Neutrophil (primary cell): ENCODE data around the gene PPP2R5E.

ENCODE experiments used
- H3K27ac ChIP-seq: fragments of 200-600 bp; sonication (generic); 2 replicates; pipeline ENCODE4 v1.5.1; 2016; ENCODE audit warnings: mild to moderate bottlenecking, moderate library complexity
- H3K27me3 ChIP-seq: fragments of 200-600 bp; sonication (generic); 2 replicates; pipeline ENCODE4 v1.6.0; 2016; ENCODE audit warnings: mild to moderate bottlenecking
- H3K36me3 ChIP-seq: fragments of 200-600 bp; sonication (generic); 2 replicates; pipeline ENCODE4 v1.5.1; 2017
- H3K4me1 ChIP-seq, 2 experiments: fragments of 200-600 bp in 1 of 2; sonication (generic) in 1 of 2; 1 replicate in 1 of 2; 2 replicates in 1 of 2; pipeline versions ENCODE4 v1.5.1 to v1.6.1; 2013 to 2016; ENCODE audit warnings: low read depth in 1 of 2, low read length in 1 of 2, mild to moderate bottlenecking in 1 of 2, moderate library complexity in 1 of 2; ENCODE audit not compliant: control insufficient read depth in 1 of 2, insufficient read depth in 1 of 2
- H3K4me3 ChIP-seq, 2 experiments: fragments of 200-600 bp in 1 of 2; sonication (generic) in 1 of 2; 1 replicate in 1 of 2; 2 replicates in 1 of 2; pipeline ENCODE4 v1.5.1; 2013 to 2016; ENCODE audit warnings: low read depth in 1 of 2, low read length in 1 of 2, mild to moderate bottlenecking in 1 of 2, moderate library complexity in 1 of 2
- H3K9me3 ChIP-seq: fragments of 200-600 bp; sonication (generic); 2 replicates; pipeline ENCODE4 v1.5.1; 2016
- CTCF ChIP-seq: fragments of 200-600 bp; sonication (generic); IDR thresholded peaks from 2 replicates; pipeline ENCODE4 v1.5.1; 2016; ENCODE audit warnings: antibody characterized with exemption

The PPP2R5E gene

GRCh38 chr14:63470962-63471793 is 72.0 kb downstream of the PPP2R5E start:
- Histone ChIP-seq H3K4me3 (no peak overlapping the region), H3K4me1 (peaks cover 9 to 12% of the 10 kb centered on the region in 2 experiments), H3K27me3 (no peaks in the 10 kb centered on the region), H3K9me3 (no peaks in the 10 kb centered on the region), H3K27ac (no peak overlapping the region), H3K36me3 (no peaks in the 10 kb centered on the region)
- TF ChIP-seq CTCF, result no peak

- H3K27me3 ChIP-seq, result no peaks in the 10 kb centered on the region
- no peak for TF ChIP-seq CTCF
- no peak overlapping the region for H3K27ac ChIP-seq
Measured at GRCh38 chr14:63468294-63468693, 74.9 kb downstream of the PPP2R5E start.

GRCh38 chr14:63467440-63468072 is 75.6 kb downstream of the PPP2R5E start:
- Histone ChIP-seq H3K27me3 (no peaks in the 10 kb centered on the region), H3K36me3 (no peaks in the 10 kb centered on the region), H3K27ac (no peak overlapping the region), H3K9me3 (no peaks in the 10 kb centered on the region), H3K4me1 (peaks cover 4 to 7% of the 10 kb centered on the region in 2 experiments), H3K4me3 (no peak overlapping the region)
- no peak for TF ChIP-seq CTCF

More at GRCh38 chr14:63468294-63468693, 74.9 kb downstream of the PPP2R5E start:
- no peaks in the 10 kb centered on the region for H3K9me3 ChIP-seq
- H3K36me3 ChIP-seq, result no peaks in the 10 kb centered on the region
- H3K4me1 ChIP-seq, result peaks cover 9 to 12% of the 10 kb centered on the region in 2 experiments
- no peak overlapping the region for H3K4me3 ChIP-seq

GRCh38 chr14:63465347-63465746 is 77.8 kb downstream of the PPP2R5E start:
- Histone ChIP-seq H3K4me1 (no peaks in the 10 kb centered on the region), H3K27ac (no peak overlapping the region), H3K27me3 (no peaks in the 10 kb centered on the region), H3K9me3 (no peaks in the 10 kb centered on the region), H3K36me3 (no peaks in the 10 kb centered on the region), H3K4me3 (no peak overlapping the region)
- no peak for TF ChIP-seq CTCF

- TF ChIP-seq CTCF, result no peak
- no peak overlapping the region for H3K27ac ChIP-seq
- H3K4me1 ChIP-seq, result no peaks in the 10 kb centered on the region
- H3K36me3 ChIP-seq, result no peaks in the 10 kb centered on the region
- no peak overlapping the region for H3K4me3 ChIP-seq
- no peaks in the 10 kb centered on the region for H3K27me3 ChIP-seq
- H3K9me3 ChIP-seq, result no peaks in the 10 kb centered on the region
Measured at GRCh38 chr14:63460680-63461369, 82.4 kb downstream of the PPP2R5E start.
